ENCODE measurements around the gene ODAD3.

The ODAD3 gene

DNA sequence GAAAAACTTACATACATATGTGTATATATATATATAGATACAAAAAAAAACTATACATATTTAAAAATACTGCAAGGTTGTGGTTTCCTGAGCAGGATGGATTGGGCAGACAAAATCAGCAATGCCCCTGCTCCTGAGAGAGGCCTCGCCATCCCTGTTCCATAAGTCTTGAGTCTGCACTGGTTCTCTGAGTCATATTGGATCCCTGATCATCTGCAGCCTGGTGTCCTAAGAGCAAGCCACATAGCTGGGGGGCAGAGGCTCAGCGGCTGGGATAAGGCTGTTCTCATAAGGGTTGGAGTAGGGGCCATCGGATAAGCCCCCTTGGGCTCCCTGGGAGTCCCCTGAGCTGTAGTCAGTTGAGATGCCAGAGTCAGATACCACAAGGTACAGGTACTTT is 57.2 kb downstream of the ODAD3 start:
- no peak overlapping the region for H3K27ac Mint-ChIP-seq
- H3K9me3 Mint-ChIP-seq, result no peaks in the 10 kb centered on the region
- peaks cover 15% of the 10 kb centered on the region for H3K36me3 Mint-ChIP-seq (ENCODE audit: insufficient read depth)
- H3K4me3 Mint-ChIP-seq, result no peak overlapping the region
- DNase-seq, result no peak
- H3K27me3 Mint-ChIP-seq, result peaks cover 2 to 14% of the 10 kb centered on the region in 2 donors
- ATAC-seq (replicated peaks), result no peak
- peaks cover 32 to 37% of the 10 kb centered on the region in 2 donors for H3K4me1 Mint-ChIP-seq (ENCODE audit: low read depth in 2 of 2)

DNA sequence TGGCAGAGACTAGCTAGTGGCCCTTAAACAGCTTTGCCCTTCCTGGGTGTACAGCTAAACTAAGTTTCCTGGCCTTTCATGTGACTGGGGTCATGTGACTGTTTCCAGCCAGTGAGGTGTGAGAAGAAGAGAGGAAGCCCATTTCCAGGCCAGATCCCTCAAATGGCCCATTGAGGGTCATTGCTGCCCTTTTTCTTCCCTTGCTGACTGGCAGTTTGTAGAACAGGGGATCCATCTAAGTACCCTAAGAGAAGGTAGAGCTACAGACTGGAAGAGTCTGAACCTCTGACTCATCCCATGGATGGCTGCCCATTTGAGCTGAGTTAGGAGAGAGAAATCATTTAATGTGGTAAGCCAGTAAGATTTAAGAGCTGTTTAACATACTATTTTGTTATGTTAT is 57.7 kb downstream of the ODAD3 start:
- Mint-ChIP-seq H3K4me1 (ENCODE audit: low read depth in 2 of 2) (peaks cover 29 to 34% of the 10 kb centered on the region in 2 donors), H3K27me3 (peaks cover 0 to 8% of the 10 kb centered on the region in 2 donors), H3K36me3 (ENCODE audit: insufficient read depth) (peaks cover 12% of the 10 kb centered on the region), H3K27ac (peak overlapping the region; percentile 18 to 29), H3K4me3 (no peak overlapping the region), H3K9me3 (no peaks in the 10 kb centered on the region)
- no peak for ATAC-seq (replicated peaks)
- no peak for DNase-seq

DNA sequence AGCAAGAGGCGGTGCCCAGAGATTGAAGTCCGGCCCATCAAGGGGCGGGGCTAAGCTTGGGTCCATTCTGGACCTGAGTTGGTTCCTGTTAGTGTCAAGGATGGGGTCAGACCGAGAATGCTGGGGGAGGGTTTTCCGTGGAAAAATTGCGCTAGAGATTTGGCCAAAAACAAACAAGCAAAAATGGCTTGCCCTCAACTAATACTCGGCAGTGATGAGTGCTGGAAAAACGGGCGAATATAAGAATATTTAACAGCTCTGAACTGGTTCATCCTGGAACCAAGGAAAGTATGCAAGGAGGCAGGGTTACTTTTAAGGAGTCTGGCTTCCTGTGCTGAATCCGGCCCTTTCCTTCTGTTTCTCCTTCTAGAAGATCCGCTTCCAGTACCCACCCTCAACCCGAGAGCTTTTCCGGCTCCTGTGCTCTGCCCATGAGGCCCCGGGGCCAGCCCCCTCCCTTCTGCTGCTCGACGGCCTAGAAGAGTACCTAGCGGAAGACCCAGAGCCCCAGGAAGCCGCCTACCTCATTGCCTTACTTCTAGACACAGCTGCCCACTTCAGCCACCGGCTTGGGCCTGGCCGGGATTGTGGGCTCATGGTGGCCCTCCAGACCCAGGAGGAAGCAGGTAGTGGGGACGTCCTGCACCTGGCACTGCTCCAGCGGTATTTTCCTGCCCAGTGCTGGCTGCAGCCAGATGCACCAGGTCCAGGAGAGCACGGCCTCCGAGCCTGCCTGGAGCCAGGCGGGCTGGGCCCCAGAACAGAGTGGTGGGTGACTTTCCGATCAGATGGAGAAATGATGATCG is 59.6 kb downstream of the ODAD3 start:
- Mint-ChIP-seq H3K4me1 (ENCODE audit: low read depth in 2 of 2) (peaks cover 19 to 21% of the 10 kb centered on the region in 2 donors), H3K36me3 (ENCODE audit: insufficient read depth) (peaks cover 3% of the 10 kb centered on the region), H3K27me3 (no peaks in the 10 kb centered on the region), H3K9me3 (no peaks in the 10 kb centered on the region), H3K4me3 (no peak overlapping the region), H3K27ac (no peak overlapping the region)
- DNase-seq (peak; percentile 63 to 71 (median 69)), ATAC-seq (replicated peaks) (peak; percentile 51)

DNA sequence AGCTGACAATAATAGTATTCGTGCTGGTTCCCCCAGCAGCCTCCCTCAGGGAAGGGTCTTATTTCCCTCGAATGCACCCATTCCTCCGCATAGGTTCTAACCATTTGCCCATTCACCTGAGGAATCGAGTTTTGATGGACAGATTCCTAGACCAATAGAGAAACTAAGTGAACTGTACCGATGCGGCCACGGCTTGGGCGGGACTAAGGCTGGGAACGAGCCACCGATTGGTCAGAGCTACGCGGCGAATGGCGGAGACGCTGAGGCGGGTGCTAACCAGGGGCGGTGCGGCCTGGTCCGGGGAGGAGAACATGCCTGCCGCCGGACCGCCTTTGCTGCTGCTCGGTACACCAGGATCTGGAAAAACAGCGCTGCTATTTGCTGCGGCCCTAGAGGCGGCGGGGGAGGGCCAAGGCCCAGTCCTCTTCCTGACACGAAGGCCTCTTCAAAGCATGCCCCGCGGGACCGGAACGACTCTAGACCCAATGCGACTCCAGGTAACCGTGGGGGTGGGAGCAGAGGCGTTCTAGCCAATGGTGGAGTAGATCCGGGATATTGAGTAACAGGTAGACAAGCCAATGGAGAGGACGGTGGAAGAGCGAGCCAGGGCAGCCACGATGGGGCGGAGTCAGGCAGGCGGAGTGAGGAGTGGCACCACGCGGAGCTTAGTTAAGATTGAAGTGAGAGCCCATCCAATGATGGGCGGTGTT is 60.3 kb downstream of the ODAD3 start, which contains the start of gene SWSAP1:
Gene SWSAP1 (plus strand): TSS at position 234 of the 710 bp plus-strand sequence. CDS start 15 bp downstream, at position 249.
- H3K9me3 Mint-ChIP-seq, result no peaks in the 10 kb centered on the region
- peaks cover 13 to 17% of the 10 kb centered on the region in 2 donors for H3K4me1 Mint-ChIP-seq (ENCODE audit: low read depth in 2 of 2)
- ATAC-seq (replicated peaks) (peak; percentile 88), DNase-seq (peak; percentile 94 to 96 (median 95))
- H3K27me3 Mint-ChIP-seq, result no peaks in the 10 kb centered on the region
- no peak within 1 kb of the TSS for H3K27ac Mint-ChIP-seq
- peaks cover 3% of the 10 kb centered on the region for H3K36me3 Mint-ChIP-seq (ENCODE audit: insufficient read depth)
- H3K4me3 Mint-ChIP-seq, result peak within 1 kb of the TSS in 1 of 2 donors; percentile 0

DNA sequence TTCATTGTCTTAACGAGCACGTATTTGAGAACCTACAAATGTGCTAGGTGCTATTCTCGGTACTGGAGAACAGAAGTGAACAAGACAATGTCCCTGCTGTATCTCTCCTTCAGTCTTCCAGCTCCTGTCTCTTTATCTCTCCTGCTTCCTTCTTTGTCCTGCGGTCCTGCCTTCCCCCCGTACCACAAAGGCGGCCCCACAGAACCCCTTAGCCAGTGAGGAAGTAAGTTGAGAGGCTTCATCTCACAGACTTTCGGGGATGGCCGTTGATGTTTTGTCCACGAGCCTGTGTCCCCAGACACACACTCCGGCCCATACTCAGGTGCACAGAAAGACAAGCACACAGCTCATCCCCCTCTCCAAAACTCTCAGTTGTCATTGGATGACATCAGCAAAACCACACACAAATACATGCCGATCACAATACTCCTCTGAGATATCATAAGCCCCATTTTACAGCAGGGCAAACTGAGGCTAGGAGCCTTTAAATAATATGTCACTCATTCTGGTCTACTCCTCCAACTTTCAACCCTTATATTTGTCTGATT is 61.0 kb downstream of the ODAD3 start:
- H3K9me3 Mint-ChIP-seq, result no peaks in the 10 kb centered on the region
- no peak for ATAC-seq (replicated peaks)
- no peak for DNase-seq
- no peaks in the 10 kb centered on the region for H3K27me3 Mint-ChIP-seq
- peaks cover 13 to 17% of the 10 kb centered on the region in 2 donors for H3K4me1 Mint-ChIP-seq (ENCODE audit: low read depth in 2 of 2)
- peaks cover 6% of the 10 kb centered on the region for H3K36me3 Mint-ChIP-seq (ENCODE audit: insufficient read depth)
- no peak overlapping the region for H3K4me3 Mint-ChIP-seq
- H3K27ac Mint-ChIP-seq, result no peak overlapping the region

DNA sequence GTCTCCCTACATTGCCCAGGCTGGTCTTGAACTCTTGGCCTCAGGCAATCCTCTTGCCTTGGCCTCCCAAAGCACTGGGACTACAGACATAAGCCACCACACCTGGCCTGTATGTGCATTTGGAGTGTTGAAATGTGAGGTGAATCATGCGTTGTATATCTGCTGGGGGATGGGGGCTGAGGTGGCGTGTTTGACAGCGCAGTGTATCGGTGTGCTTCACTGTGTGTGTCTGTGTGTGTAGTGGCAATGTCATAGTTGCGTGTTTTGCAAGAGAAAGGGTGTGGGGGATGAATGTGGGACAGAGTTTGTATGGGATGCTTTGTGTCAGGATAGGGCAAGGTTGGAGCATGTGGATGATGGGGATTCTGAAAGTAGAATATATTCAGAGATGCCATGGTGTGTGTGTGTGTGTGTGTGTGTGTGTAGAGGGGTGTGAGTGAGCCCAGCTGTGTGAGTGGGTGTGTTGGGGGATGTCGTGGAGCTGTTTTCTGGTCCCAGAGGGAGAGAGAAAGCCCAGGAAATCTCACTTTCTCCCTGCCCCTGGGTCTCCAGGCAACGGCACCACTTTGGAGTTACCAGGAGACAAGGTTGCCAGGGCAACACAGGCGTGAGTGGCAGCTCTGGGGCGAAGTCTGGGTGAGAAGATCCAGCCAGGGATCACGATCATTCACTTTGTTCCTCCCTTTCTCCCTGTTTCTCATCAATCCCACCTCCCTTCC is 61.6 kb downstream of the ODAD3 start:
- Mint-ChIP-seq H3K4me1 (ENCODE audit: low read depth in 2 of 2) (peaks cover 13 to 17% of the 10 kb centered on the region in 2 donors), H3K27me3 (no peaks in the 10 kb centered on the region), H3K4me3 (peak overlapping the region in 1 of 2 donors; percentile 0), H3K27ac (no peak overlapping the region), H3K9me3 (no peaks in the 10 kb centered on the region), H3K36me3 (ENCODE audit: insufficient read depth) (peaks cover 6% of the 10 kb centered on the region)
- ATAC-seq (replicated peaks) (no peak), DNase-seq (no peak)

DNA sequence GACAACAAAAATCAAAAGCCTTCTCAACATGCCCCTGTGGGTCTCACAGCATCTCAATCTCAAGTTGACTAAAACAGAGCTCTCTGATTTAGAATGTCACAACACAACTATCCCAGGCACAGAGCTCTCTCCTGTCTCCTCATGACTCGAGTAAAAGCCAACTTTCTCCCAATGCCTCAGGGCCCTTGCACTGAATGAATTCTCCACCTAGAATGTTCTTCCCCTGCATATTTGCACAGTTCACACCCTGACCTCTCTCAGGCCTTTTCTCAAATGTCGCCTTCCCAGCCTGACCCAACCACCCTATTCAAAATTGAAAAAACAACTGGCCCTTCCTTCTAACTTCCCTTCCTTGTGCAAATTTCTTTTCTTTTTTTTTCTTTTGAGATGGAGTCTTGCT is 64.2 kb downstream of the ODAD3 start:
- no peaks in the 10 kb centered on the region for H3K27me3 Mint-ChIP-seq
- DNase-seq, result no peak
- peaks cover 6% of the 10 kb centered on the region for H3K36me3 Mint-ChIP-seq (ENCODE audit: insufficient read depth)
- H3K4me3 Mint-ChIP-seq, result no peak overlapping the region
- no peaks in the 10 kb centered on the region for H3K9me3 Mint-ChIP-seq
- no peak for ATAC-seq (replicated peaks)
- H3K27ac Mint-ChIP-seq, result no peak overlapping the region
- peaks cover 3 to 8% of the 10 kb centered on the region in 2 donors for H3K4me1 Mint-ChIP-seq (ENCODE audit: low read depth in 2 of 2)

Data from effector memory CD8-positive, alpha-beta T cell (primary cell).